Measurements from ENCODE around the gene RAD9A. TPM values are rescaled to one million over a fixed set of nuclear protein-coding genes. Genes with fewer than 3 reads are reported as not detected.
A peak's percentile ranks its signal among the peaks of the same experiment; 100 is the strongest.

Gene RAD9A
- total and polyA plus RNA-seq, 2 donors (not counting 1 experiment from before 2014, with no cell fraction given), result 3.5 to 3.8 TPM

DNA sequence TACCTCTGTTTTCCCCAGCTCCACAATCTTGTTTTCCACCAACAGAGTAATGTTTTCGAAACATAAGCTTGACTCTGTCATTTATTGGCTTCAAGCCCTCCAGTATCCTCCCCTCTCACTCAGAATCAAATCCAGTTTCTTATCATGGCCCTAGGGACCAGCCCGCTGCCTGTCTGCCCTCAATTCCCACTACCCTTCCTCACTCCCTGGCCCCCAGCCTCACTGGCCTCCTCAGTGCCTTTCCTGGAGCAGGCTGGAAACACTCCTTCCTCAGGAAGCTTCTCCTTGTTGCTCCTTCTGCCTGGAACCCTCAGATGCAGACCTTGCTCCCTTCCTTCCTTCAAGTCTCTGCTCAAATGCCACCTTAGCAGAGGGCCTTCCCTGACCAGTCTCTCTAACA, 42.3 kb upstream of the RAD9A start:
- TF ChIP-seq CTCF (conservative IDR thresholded peaks at IDR 0.05 in 1 of 2, IDR thresholded peaks at IDR 0.05 in 1 of 2; ENCODE audit: low read depth in 1 of 2, low read length in 2 of 2) (no peak), EZH2 (IDR thresholded peaks at IDR 0.05; ENCODE audit: low read length, missing control alignments) (no peak)
- H3K4me2 ChIP-seq (ENCODE audit: extremely low read depth, insufficient read depth, low read length), result no peak overlapping the region
- peaks cover 4% of the 10 kb centered on the region for H3K79me2 ChIP-seq (ENCODE audit: control insufficient read depth, insufficient read depth, low read length)
- H4K20me1 ChIP-seq (ENCODE audit: control insufficient read depth, extremely low read depth, insufficient read depth, low read length), result no peaks in the 10 kb centered on the region
- no peaks in the 10 kb centered on the region for H3K27me3 ChIP-seq (ENCODE audit: control insufficient read depth, insufficient read depth, low read length)
- no peak overlapping the region for H2AFZ ChIP-seq (ENCODE audit: low read length)
- peaks cover 1% of the 10 kb centered on the region for H3K36me3 ChIP-seq (ENCODE audit: control insufficient read depth, insufficient read depth, low read length)
- no peak for DNase-seq (ENCODE audit: low read depth in 2 of 2)
- H3K9me3 ChIP-seq (ENCODE audit: control insufficient read depth, insufficient read depth, low read depth, low read length), result no peaks in the 10 kb centered on the region
- no peak overlapping the region for H3K27ac ChIP-seq (ENCODE audit: insufficient read depth, low read length)
- peaks cover 17% of the 10 kb centered on the region for H3K4me1 ChIP-seq (ENCODE audit: control insufficient read depth, extremely low read depth, insufficient read depth, low read length)
- H3K4me3 ChIP-seq (replicated peaks in 1 of 4; ENCODE audit: control extremely low read depth in 1 of 4, insufficient read depth in 1 of 4, low read depth in 3 of 4, low read length in 4 of 4), result no peak overlapping the region
- H3K9ac ChIP-seq (ENCODE audit: insufficient read depth, low read length), result no peak overlapping the region

DNA sequence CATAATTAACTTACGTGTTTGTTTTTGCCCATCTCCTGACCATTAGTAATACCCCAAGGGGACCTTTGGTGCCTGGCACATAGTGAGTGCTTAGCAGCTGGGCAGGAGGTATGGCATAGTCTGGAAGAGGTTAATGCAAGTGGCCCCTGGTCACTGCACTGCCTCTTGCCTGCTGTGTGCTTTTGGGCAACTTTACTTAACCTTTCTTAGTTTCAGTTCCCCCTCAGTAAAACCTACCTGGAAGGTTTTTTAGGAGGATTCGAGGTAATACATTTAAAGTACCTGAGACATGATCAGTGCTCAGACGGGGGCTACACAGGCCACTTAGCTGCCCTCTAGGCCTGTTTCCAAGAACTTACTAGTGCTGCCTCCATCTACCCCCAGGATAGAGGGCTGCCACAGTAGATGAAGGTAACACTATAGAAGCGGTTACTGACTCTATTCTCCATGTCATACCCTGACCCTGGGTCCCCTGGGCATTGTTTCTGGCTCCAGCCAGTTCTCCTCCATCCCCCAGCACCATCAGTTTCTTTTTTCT, 41.8 kb upstream of the RAD9A start:
- Histone ChIP-seq H3K4me1 (ENCODE audit: control insufficient read depth, extremely low read depth, insufficient read depth, low read length) (peaks cover 20% of the 10 kb centered on the region), H3K36me3 (ENCODE audit: control insufficient read depth, insufficient read depth, low read length) (peaks cover 1% of the 10 kb centered on the region), H3K9me3 (ENCODE audit: control insufficient read depth, insufficient read depth, low read depth, low read length) (no peaks in the 10 kb centered on the region), H3K4me3 (replicated peaks in 1 of 4; ENCODE audit: control extremely low read depth in 1 of 4, insufficient read depth in 1 of 4, low read depth in 3 of 4, low read length in 4 of 4) (no peak overlapping the region), H3K79me2 (ENCODE audit: control insufficient read depth, insufficient read depth, low read length) (peaks cover 4% of the 10 kb centered on the region), H3K27ac (ENCODE audit: insufficient read depth, low read length) (no peak overlapping the region), H2AFZ (ENCODE audit: low read length) (no peak overlapping the region), H3K27me3 (ENCODE audit: control insufficient read depth, insufficient read depth, low read length) (no peaks in the 10 kb centered on the region), H3K4me2 (ENCODE audit: extremely low read depth, insufficient read depth, low read length) (no peak overlapping the region), H3K9ac (ENCODE audit: insufficient read depth, low read length) (no peak overlapping the region), H4K20me1 (ENCODE audit: control insufficient read depth, extremely low read depth, insufficient read depth, low read length) (no peaks in the 10 kb centered on the region)
- TF ChIP-seq EZH2 (IDR thresholded peaks at IDR 0.05; ENCODE audit: low read length, missing control alignments), result no peak
- TF ChIP-seq CTCF (conservative IDR thresholded peaks at IDR 0.05 in 1 of 2, IDR thresholded peaks at IDR 0.05 in 1 of 2; ENCODE audit: low read depth in 1 of 2, low read length in 2 of 2), result no peak
- no peak for DNase-seq (ENCODE audit: low read depth in 2 of 2)

DNA sequence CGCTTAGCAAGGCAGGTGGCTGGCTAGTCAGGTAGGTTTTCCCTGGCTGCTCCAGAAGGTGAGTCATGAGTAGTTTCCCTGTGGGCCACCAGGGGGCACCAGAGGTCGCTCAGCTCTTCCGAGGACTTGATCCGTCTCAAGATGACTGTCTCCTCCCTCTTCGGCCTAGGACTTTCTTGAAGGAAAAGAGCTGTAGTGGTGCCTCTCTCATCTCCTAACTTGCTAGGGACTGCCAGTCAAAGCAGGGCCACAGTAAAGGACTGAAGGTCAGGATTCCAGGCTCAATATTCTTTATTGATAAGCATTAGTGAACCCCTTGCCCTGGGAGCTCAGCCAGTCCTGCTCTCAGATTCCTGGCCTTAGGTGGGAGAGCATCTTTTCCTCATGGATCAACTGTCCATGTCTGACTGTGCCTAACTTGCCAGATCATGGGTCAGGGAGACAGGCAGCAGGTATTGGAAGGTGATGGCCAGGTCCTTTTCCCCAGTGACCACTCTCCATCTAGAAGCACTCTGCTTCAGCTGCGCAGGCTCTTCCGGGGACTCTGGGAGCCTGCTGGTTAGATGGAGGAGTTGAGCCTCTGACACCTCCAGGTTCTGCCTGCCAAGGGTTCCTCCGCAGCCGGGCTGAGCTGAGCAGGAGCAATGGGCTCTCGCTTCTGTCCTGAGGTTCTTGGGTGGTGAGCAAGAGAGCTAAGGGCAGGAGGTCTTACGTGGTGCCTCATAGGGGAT, 40.3 kb upstream of the RAD9A start:
- Histone ChIP-seq H4K20me1 (ENCODE audit: control insufficient read depth, extremely low read depth, insufficient read depth, low read length) (no peaks in the 10 kb centered on the region), H3K36me3 (ENCODE audit: control insufficient read depth, insufficient read depth, low read length) (peaks cover 1% of the 10 kb centered on the region), H3K4me2 (ENCODE audit: extremely low read depth, insufficient read depth, low read length) (peak overlapping the region; percentile 36), H3K4me1 (ENCODE audit: control insufficient read depth, extremely low read depth, insufficient read depth, low read length) (peaks cover 30% of the 10 kb centered on the region), H2AFZ (ENCODE audit: low read length) (no peak overlapping the region), H3K4me3 (replicated peaks in 1 of 4; ENCODE audit: control extremely low read depth in 1 of 4, insufficient read depth in 1 of 4, low read depth in 3 of 4, low read length in 4 of 4) (no peak overlapping the region), H3K9ac (ENCODE audit: insufficient read depth, low read length) (peak overlapping the region; percentile 41), H3K79me2 (ENCODE audit: control insufficient read depth, insufficient read depth, low read length) (peaks cover 4% of the 10 kb centered on the region), H3K27me3 (ENCODE audit: control insufficient read depth, insufficient read depth, low read length) (no peaks in the 10 kb centered on the region), H3K9me3 (ENCODE audit: control insufficient read depth, insufficient read depth, low read depth, low read length) (no peaks in the 10 kb centered on the region), H3K27ac (ENCODE audit: insufficient read depth, low read length) (peak overlapping the region; percentile 50)
- peak; percentile 67 to 81 for DNase-seq (ENCODE audit: low read depth in 2 of 2)
- TF ChIP-seq EZH2 (IDR thresholded peaks at IDR 0.05; ENCODE audit: low read length, missing control alignments) (no peak), CTCF (conservative IDR thresholded peaks at IDR 0.05 in 1 of 2, IDR thresholded peaks at IDR 0.05 in 1 of 2; ENCODE audit: low read depth in 1 of 2, low read length in 2 of 2) (peak; percentile 79 to 97)

Data from fibroblast of lung (primary cell).